HG02938 (cell line): ENCODE data around the gene UBL7.
"Not testable (repeated sequence)": the region's sequence is repeated elsewhere in the genome, so short reads cannot be mapped to it uniquely, and the experiment has no call there.

Experiments
- ATAC-seq: cut with Tn5 transposase; IDR thresholded peaks from one replicate; pipeline ENCODE4 v1.9.1; 2021; ENCODE audit warnings: mild to moderate bottlenecking, moderate library complexity; ENCODE audit not compliant: unreplicated experiment

Gene UBL7

DNA sequence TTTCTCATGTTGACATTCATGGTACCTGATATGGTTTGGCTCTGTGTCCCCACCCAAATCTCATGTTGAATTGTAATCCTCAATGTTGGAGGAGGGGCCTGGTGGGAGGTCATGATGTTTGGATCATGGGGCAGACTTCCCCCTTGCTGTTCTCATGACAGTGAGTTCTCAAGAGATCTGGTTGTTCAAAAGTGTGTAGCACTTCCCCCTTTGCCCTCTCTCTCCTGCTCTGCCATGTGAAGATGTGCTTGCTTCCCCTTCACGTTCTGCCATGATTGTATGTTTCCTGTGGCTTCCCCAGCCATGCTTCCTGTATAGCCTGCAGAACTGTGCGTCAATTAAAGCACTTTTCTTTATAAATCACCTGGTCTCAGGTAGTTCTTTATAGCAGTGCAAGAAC is 3.3 kb upstream of the UBL7 start:
- no peak for ATAC-seq

DNA sequence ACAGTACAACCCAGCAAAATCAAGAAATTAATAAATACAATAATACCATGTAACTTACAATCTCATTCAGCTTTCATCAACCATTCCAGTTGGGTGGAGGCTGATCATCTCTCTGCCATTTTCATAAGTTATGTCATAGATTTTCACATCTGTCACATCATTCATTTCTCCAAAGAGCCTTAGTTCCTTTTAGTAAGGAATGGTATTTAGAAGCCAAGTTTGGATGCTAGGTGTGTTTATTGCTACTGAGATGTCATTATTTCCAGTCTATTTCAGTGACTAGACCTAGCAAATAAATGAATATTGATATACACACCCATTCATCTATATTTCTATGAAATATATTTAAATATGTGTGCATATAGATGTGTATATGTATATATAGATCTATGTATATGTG is 2.7 kb upstream of the UBL7 start:
- no peak for ATAC-seq

DNA sequence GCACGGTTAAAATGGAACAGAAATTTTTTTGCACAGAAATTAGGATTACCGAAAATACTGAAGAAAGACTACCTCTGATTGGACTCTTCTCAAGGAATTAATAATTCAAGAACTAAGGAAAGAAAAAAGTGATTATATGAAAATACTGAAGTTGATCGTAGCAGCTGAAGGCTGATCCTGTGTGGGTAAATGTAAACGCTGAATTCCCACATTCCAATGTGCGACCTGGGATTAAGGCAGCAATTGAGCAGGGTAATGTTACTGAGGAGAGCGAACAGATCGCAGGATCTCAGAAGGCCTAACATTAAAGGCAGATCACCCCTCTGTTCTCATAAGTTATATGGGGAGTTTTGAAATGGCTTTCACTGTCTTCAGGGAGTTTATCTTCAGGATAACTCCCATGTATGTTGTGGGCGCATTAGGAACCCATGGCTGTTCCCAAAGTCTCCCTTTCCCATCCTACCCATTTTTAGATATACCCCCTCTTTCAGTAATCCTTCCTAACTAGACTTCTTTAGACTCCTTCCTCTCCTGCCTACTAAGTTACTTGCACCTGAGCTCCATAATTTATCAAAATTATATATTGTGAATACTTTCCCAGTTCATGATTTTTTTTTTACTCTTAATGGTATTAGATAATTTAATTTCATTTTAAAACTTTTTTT is 1.0 kb upstream of the UBL7 start:
- no peak for ATAC-seq

DNA sequence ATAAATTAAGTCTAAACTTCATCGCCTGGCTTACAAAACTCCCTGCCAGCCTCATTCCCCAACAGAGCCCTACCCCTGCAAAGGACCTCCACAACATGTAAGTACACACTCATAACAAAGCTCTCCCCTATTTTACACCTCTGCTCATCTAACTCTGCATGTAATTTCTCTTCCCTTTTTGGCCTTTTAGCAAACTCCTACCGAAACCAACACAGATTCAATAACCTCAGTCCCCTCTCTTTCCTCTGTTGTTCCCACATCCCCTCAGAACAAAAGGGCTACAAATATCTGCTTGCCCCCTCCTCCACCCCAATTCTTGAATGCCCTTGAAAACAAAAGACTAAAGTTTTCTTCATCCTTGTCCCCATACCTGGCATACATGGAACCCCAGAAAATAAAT is 662 bp downstream of the UBL7 start:
- ATAC-seq: no peak

DNA sequence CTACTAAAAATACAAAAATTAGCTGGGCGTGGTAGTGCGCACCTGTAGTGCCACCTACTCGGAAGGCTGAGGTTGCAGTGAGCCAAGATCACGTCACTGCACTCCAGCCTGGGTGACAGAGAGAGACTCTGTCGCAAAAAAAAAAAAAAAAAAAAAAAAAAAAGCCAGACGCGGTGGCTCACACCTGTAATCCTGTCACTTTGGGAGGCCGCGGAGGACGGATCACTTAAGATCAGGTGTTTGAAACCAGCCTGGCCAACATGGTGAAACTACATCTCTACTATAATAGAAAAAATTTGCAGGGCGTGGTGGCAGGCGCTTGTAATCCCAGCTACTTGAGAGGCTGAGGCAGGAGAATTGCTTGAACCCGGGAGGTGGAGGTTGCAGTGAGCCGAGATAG is 1.2 kb downstream of the UBL7 start:
- ATAC-seq: not testable (repeated sequence)

DNA sequence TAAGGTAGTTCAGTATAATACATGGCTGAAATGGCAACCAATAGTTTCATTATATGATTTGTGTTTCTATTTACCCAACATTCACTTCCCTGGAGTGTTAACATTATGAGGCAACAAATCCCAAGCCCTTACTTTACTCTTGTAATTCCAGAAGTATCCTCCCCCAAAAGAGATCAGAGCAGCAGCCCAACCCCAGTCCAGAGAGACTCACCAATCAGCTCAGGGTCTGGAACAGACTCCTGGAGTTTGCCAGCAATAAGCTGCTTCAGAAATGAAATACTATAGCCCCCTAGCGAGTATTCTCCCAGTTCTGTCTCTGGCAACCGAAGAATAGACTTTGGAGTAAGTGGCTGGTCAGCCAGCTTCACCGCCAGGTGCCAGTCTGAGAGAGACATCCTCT is 2.5 kb downstream of the UBL7 start:
- no peak for ATAC-seq

DNA sequence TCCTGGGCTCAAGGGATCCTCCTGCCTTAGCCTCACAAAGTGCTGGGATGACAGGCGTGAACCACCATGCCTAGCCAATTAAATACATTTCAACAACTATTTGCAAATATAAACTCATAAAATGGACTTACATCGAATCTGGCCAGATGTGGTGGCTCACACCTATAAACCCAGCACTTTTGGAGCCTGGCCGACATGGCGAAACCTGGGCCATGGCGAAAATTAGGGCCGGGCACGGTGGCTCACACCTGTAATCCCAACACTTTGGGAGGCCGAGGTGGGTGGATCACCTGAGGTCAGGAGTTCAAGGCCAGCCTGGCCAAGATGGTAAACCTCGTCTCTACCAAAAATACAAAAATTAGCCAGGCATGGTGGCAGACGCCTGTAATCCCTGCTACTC is 3.9 kb downstream of the UBL7 start:
- ATAC-seq: not testable (repeated sequence)

DNA sequence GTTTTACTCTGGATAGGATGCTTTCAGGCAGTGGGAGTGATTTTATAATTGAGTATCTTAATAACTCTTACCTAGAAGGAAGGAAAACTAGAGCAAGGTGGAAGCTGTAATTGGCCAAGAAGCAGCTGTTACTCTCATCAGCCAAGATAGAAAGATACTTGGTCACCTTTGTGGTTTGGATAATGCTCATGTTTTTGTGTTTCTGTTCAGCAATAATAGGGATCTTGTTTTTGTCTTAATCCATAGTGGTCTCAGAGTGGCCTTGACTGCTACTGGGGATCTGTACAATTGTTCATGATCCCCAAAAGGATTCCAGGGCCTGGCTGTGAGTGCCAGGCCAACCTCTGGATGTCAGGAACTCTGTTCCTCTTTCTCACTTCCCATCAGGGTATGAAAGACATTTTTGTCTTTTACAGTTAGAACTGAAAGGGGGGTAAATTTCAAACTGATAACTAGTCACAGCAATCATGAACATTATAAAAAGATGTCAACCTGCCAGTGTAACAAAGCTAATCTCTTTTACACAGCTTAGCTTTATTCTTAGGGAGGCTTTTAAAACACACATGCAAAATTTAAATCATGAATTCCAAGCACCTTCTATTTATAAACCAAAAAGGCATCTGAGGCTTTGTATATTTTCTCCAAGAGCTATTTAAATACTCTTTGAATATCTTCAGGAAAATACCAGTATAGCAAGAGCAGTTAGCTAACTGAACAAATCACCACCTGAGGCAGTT is 6.0 kb downstream of the UBL7 start:
- no peak for ATAC-seq

DNA sequence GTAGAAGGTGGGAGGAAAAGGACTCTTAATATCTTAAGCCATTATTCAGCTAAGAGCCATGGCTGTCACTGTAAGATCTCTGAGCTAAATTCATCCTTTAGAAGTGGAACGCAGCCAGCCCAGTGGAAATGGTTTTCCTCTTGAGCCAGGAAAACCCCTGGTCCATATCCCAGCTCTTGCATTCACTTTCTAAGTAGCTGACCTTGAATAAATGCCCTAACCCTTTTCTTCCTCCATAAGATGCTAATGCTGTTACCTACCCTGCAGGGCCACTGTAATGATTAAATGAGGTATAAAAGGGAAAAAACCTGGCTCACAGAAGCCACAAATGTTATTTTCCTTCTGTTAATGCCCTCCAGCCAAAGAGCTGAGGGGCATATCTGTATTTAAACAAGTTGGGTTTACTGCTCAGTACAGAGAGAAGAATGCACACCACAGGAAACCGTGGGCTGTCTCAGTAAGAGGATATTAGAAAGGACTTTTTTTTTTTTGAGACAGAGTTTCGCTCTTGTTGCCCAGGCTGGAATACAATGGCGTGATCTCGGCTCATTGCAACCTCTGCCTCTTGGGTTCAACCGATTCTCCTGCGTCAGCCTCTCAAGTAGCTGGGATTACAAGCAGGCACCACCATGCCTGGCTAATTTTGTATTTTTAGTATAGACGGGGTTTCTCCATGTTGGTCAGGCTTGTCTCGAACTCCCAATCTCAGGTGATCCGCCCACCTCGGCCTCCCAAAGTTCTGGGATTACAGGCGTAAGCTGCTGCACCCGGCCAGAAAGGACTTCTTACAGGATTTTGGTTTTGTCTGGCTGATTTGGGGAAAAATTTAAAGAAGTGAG is 6.8 kb downstream of the UBL7 start:
- ATAC-seq: no peak

DNA sequence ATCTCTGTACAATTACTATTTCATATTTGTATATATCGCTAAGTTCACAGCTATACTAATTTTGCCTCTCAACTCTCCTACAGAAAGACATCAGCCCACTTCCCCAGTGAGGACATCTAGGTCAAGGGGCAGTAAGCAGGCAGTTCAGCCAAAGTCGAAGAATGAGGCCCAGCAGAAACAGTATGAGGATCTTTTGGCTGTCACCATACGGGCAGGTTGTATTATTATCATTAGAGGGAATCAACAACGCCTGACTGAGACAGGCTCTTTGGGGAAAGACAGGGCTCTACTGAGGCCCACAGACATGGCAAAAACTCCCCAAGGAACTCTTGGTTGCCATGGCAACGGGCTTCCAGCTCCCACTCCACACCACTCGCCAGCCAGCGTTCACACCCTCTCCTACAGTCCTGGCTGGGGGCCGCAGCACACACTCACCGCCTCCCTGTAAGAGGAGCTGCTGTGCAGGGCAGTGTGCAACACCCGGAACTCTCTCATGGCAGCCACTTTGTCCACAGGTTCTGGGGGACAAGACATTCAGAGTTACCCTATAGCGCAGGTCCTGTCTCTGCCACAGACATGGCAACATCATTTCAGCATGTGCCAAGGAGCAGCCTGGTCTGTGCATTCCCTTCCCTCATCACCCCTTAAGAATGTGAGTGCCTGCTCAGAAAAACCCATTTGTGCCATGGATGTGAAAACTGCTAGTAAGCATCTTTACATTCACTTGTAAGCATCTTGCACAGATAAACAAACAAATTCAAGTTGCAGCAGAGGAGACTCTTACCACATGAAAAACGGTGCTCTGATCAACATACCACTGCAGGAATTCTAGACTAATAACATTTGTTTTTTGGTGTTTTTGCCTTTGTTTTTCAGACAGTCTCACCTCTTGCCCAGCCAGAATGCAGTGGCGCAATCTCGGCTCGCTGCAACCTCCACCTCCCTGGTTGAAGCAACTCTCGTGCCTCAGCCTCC is 8.8 kb downstream of the UBL7 start:
- ATAC-seq: no peak

DNA sequence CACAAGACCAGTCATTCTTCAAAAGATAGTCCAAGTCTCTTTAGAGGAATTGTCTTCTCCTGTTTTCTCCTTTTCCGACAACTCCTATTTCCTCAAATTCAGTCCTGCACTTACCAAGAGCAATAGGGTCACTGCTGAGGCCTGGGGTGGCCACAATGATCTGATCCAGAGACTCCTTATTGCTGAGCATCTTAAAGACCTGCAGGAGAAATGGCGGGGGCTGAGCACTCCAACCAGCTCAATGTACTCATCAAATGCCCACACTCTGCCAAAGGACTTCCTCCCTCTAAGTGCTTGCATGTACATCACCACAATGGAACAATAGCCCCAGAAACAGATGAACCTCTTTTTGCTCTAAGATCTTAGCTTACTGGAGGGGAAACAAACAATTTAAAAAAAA is 9.6 kb downstream of the UBL7 start:
- ATAC-seq: no peak

DNA sequence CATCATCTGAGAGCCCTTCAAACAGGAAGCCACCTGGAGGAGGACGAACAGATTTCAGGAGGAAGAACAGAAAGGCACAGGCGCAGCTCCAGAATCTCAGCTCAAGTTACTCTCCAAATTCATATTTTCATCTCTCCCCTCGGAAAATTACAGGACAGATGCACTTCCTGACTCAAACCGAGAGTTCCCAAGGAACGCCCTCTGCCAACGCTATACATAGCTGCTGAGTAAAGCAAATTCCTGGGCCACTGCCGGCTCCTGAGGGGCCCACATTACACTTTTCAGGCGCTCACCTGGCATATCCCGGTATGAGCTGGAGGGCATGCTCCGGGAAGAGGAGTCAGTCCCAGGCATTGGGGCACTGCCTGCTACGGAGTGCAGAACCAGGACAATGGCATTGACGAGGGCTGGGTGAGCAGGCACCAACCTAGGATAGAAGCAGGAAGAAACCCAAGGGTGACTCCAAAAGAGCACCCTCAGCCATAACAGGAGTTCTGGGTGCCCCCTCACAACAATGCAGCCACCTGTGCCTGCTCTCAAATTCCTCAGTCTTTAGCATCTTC is 11.2 kb downstream of the UBL7 start:
- ATAC-seq: no peak

DNA sequence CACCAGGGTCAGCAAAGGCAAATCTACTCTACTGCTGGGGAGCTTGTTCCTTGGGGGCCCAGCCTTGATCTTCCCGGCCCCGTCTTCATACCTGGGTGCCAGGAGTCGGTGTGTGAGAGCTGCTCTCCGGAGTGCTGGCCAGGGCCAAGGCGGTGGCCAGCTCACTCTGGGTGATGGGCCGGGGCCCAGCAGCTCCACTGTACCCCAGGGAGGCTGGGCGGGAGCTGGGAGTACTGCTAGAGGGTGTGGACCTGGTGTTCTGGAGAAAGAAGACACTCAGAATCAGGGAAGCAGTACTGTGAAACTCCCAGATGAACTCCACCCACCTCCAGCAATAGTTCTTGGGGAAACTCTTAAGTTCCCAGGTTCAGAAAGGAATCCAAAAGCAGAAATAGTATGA is 11.9 kb downstream of the UBL7 start:
- no peak for ATAC-seq

DNA sequence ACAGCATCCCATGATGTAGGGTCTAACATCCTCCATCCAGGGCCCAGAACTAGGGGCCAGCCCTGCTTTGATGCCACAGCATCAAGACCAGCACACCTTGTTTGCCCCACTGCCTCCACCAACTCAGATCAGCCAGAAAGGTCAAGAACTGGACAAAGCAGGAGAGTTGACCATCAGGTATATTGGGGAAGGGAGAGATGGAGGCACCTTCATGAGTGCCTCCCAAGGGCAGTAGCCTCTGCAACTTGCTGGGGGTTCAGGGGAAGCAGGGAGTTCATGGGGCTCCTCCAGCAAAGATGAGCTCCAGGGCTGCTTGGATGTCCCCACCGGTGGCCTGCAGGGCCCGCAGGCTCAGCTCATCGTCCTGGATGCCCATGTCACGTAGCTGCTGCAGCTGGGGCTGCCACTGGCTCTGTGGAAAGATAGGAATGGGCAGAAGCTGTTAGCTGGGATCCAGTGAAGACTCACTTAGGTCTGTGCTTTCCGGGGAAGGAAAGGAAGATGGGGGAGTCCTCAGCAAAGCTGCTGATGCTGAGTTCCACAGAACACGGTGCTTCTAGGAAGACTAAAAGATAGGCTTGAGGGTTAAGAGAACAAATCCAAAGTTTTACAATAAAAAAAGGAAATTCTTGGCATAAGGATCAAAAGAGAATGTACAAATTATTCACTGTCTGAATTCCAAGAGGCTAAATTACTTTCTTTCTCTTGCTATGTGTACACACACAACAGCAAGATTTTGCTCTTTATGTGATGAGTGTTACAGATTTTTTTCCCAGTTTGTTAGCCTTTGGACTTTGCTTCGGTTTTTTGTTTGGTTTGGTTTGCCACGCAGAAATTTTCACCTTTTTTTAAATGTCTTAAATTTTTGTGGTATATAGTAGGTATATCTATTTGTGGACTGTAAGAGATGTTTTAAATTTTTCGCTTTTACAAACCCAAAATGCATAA is 14.9 kb downstream of the UBL7 start:
- no peak for ATAC-seq

DNA sequence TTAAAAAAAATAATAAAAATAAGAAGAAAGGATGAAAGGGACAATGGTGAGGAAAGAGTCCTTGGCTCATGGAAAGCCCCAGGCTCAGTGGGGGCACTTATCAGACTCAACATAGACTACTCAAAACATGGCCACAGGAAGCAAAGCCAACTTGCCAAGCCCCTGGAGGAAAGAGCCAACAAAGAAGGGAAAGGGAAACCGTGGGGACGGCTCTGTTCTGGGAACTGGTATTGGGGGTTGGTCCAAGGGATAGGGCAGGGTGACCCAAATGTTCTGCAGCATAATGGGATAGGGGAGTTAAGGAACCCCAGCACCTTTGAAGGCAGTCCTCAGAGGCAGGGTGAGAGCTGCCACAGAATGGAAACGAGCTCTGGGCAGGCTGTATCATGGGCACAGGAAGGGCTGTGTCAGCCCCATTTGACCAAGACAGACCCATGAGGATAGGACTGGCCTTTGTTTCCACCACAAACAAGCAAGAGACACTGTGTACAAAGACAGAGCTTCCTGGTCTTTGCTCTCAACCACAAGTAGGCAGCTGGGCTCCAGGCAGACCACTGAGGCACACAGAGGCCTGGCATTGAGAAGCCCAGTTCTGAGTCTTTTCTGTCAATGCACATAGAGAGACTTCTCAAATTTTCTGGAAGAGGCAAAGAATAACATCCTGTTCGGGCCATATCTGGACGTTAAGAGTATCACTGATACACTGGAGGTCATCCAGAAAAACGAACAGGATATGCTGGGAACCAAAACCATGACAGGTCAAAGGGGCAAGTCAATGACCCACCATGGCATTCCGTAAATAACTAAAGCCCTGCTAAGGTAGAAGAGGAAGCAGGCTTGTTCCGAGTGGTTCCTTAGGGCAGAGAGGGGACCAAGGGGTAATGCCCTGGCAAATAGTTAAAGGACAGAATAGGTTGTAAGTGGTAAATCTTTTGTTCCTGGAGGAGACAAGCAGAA is 16.6 kb downstream of the UBL7 start:
- ATAC-seq: no peak

DNA sequence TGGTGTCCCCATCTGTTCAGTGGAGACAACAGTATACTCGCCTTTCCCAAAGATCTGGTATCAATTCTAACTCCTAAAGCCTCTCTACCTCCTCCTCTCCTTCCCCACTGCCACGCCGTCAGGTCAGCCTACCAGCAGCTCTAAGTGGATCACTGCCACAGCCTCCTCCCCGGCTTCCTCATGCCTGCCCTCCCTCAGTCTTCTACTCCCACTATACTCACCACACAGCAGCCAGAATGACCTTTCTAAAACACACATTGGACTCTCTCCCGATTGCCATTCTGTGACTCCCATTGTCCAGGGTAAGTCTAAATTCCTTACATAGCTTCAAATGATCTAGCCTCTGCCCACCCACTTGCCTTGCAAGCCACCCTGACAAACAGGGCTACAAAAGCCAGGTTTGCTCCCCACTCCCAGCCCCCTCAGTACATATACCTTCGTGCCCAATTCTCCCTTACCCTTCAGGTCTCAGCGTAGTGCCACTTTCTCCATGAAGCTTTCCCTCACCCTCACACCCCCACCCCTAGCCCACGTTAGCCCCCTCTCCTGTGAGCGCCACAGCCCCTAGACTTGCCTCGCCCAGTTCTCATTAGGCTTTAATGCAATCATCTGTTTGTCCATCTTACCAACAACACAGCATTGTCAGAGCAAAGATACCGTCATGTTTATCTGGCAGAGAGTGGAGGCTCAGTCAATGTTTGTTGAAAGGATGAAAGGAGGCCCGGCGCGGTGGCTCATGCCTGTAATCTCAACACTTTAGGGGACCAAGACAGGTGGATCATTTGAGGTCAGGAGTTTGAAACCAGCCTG is 17.7 kb downstream of the UBL7 start:
- ATAC-seq: no peak

DNA sequence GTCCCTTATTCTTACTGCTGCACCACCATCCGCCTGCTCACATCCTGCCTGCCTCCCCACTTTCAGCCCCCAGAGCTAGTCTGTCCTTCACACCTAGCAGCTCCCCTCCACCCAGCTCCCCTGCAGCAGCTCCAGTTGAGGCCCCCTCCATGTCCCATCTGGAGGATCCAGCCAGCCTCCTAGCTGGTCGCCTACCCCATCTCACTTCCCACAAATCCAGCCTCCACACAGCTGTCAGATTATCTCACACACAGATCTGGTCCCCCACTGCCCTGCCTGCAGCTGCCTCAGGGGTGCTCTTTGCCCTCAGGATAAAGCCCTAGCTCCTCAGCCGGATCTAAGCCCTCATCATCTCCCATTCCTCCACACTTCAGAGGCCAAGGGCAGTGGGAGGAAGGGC is 18.4 kb downstream of the UBL7 start:
- ATAC-seq: no peak
